Neural cell (in vitro differentiated cells): Measurements from ENCODE around the gene LAMP1. TPM values are rescaled to one million over a fixed set of nuclear protein-coding genes. Genes with fewer than 3 reads are reported as not detected.
"Not testable (repeated sequence)": the region's sequence is repeated elsewhere in the genome, so short reads cannot be mapped to it uniquely, and the experiment has no call there.

Source experiments
- H2AFZ ChIP-seq: fragments of 200-600, 300-800 bp; sonication (generic), shearing (Covaris generic); 2 replicates; pipeline ENCODE4 v1.6.0; 2014; ENCODE audit warnings: low read depth, mild to moderate bottlenecking, antibody characterized with exemption, low read length, moderate library complexity
- H3F3A ChIP-seq: fragments of 200-600 bp; shearing (Covaris generic); 2 replicates; pipeline ENCODE4 v1.6.1; 2016; ENCODE audit warnings: mild to moderate bottlenecking, moderate library complexity, mixed read lengths, antibody characterized with exemption, low read length; ENCODE audit not compliant: insufficient read depth, poor library complexity, severe bottlenecking
- H3K27ac ChIP-seq: fragments of 200-600, 300-800 bp; sonication (generic), shearing (Covaris generic); 2 replicates; pipeline ENCODE4 v1.5.1; 2014; ENCODE audit warnings: mild to moderate bottlenecking, low read length, moderate library complexity
- H3K27me3 ChIP-seq: fragments of 300-800, 200-600 bp; sonication (generic), shearing (Covaris generic); 2 replicates; pipeline ENCODE4 v1.6.0; 2014; ENCODE audit warnings: mild to moderate bottlenecking, low read depth, low read length, moderate library complexity; ENCODE audit not compliant: insufficient read depth
- H3K36me3 ChIP-seq: fragments of 300-800, 200-600 bp; sonication (generic), shearing (Covaris generic); 2 replicates; pipeline ENCODE4 v1.5.1; 2014; ENCODE audit warnings: mild to moderate bottlenecking, antibody characterized with exemption, low read length, moderate library complexity; ENCODE audit not compliant: insufficient read depth
- H3K4me2 ChIP-seq: fragments of 300-800, 200-600 bp; sonication (generic), shearing (Covaris generic); 2 replicates; pipeline ENCODE4 v1.6.0; 2014; ENCODE audit warnings: mild to moderate bottlenecking, low read length
- H3K4me3 ChIP-seq: fragments of 300-800, 200-600 bp; sonication (generic), shearing (Covaris generic); 2 replicates; pipeline ENCODE4 v1.5.1; 2014; ENCODE audit warnings: mild to moderate bottlenecking, low read length, moderate library complexity
- H3K79me2 ChIP-seq: fragments of 200-600 bp; shearing (Covaris generic); replicated peaks from 2 replicates; pipeline ENCODE4 v1.6.0; 2014; ENCODE audit warnings: mild to moderate bottlenecking, low read length, moderate library complexity; ENCODE audit not compliant: insufficient read depth
- H3K9ac ChIP-seq: fragments of 300-800, 200-600 bp; sonication (generic), shearing (Covaris generic); 2 replicates; pipeline ENCODE4 v1.6.1; 2016; ENCODE audit warnings: mild to moderate bottlenecking, low read length, mixed read lengths
- H3K9me2 ChIP-seq: fragments of 200-600 bp; shearing (Covaris generic); 2 replicates; pipeline ENCODE4 v1.6.1; 2016; ENCODE audit warnings: mild to moderate bottlenecking, low read length, mixed read lengths; ENCODE audit not compliant: insufficient read depth
- H3K9me3 ChIP-seq: fragments of 200-600, 300-800 bp; sonication (generic), shearing (Covaris generic); 2 replicates; pipeline ENCODE4 v1.6.1; 2016; ENCODE audit warnings: mild to moderate bottlenecking, mixed run types, low read length, moderate library complexity, mixed read lengths
- H4K20me1 ChIP-seq: fragments of 200-600 bp; shearing (Covaris generic); 2 replicates; pipeline ENCODE4 v1.6.1; 2016; ENCODE audit warnings: mild to moderate bottlenecking, mixed run types; ENCODE audit not compliant: insufficient read depth
- EP300 ChIP-seq: fragments of 450-650 bp; conservative IDR thresholded peaks from 2 replicates; pipeline ENCODE4 v1.6.1; 2014; ENCODE audit warnings: antibody characterized with exemption, mild to moderate bottlenecking, moderate library complexity; ENCODE audit not compliant: poor library complexity, severe bottlenecking
- EZH2 ChIP-seq: fragments of 200-600, 300-800 bp; shearing (Covaris generic), sonication (generic); IDR thresholded peaks from 2 replicates; pipeline ENCODE4 v1.6.1; 2014; ENCODE audit warnings: antibody characterized with exemption, low read length, borderline replicate concordance, mild to moderate bottlenecking; ENCODE audit not compliant: insufficient read depth, poor library complexity, severe bottlenecking
- MXI1 ChIP-seq: fragments of 450-650 bp; conservative IDR thresholded peaks from 2 replicates; pipeline ENCODE4 v1.6.1; 2014; ENCODE audit warnings: antibody characterized with exemption, mild to moderate bottlenecking; ENCODE audit not compliant: poor library complexity, severe bottlenecking
- POLR2AphosphoS5 ChIP-seq: IDR thresholded peaks from 2 replicates; pipeline ENCODE4 v1.6.1; 2012
- RAD21 ChIP-seq: fragments of 450-650 bp; conservative IDR thresholded peaks from 2 replicates; pipeline ENCODE4 v1.6.1; 2014; ENCODE audit warnings: antibody characterized with exemption, mild to moderate bottlenecking, moderate library complexity
- SMC3 ChIP-seq: fragments of 450-650 bp; conservative IDR thresholded peaks from 2 replicates; pipeline ENCODE4 v1.6.1; 2014; ENCODE audit warnings: antibody characterized with exemption, mild to moderate bottlenecking, moderate library complexity; ENCODE audit not compliant: poor library complexity
- TAF1 ChIP-seq: IDR thresholded peaks from 2 replicates; pipeline ENCODE4 v1.6.1; 2012; ENCODE audit warnings: low read depth
- polyA plus RNA-seq: library from polyadenylated mRNA; depleted of rRNA; stranded (reverse); fragments of >200 nt; gene quantifications from 2 replicates; pipeline ENCODE4 v1.2.3, GENCODE V29; 2014
- TF ChIP-seq, protein P1 (sequence below): IDR thresholded peaks from 2 replicates; pipeline ENCODE4 v1.6.1; 2012; ENCODE audit warnings: borderline replicate concordance
- TF ChIP-seq, protein P2 (sequence below): fragments of 450-650 bp; IDR thresholded peaks from 2 replicates; pipeline ENCODE4 v1.5.1; 2014; ENCODE audit warnings: antibody characterized with exemption, mild to moderate bottlenecking, moderate library complexity; ENCODE audit not compliant: poor library complexity, severe bottlenecking

LAMP1 gene
- polyA plus RNA-seq, 1 donor from 2014 or later = 69.7 TPM

DNA sequence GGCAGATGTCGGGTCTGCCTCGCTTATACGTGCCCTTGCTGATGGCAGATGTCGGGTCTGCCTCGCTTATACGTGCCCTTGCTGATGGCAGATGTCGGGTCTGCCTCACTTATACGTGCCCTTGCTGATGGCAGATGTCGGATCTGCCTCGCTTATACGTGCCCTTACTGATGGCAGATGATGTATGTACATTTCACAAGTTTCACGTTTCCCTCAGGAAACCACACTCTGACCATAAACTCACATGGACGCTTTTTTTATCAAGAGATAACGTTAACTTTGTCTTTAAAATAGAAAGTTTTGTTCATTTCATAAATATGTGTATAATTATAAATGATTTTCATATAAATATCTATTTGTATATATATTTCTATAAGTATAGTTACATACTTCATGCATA, 34.0 kb upstream of the LAMP1 start:
- H3F3A ChIP-seq, H3K79me2 ChIP-seq, H3K36me3 ChIP-seq, H3K27ac ChIP-seq, H3K27me3 ChIP-seq, H2AFZ ChIP-seq, H3K9ac ChIP-seq, H3K4me2 ChIP-seq, H4K20me1 ChIP-seq, H3K4me3 ChIP-seq, H3K9me2 ChIP-seq, H3K9me3 ChIP-seq: not testable (repeated sequence)

- H3K4me3 ChIP-seq = no peak overlapping the region
- H3K9ac ChIP-seq = no peak overlapping the region
- H3K27me3 ChIP-seq = no peaks in the 10 kb centered on the region
- H3K4me2 ChIP-seq = no peak overlapping the region
- no peaks in the 10 kb centered on the region for H3K9me3 ChIP-seq
- TF ChIP-seq MXI1 (no peak), EZH2 (no peak), TAF1 (no peak), EP300 (no peak), POLR2AphosphoS5 (no peak), SMC3 (no peak), RAD21 (no peak)
- TF ChIP-seq, protein P1, sequence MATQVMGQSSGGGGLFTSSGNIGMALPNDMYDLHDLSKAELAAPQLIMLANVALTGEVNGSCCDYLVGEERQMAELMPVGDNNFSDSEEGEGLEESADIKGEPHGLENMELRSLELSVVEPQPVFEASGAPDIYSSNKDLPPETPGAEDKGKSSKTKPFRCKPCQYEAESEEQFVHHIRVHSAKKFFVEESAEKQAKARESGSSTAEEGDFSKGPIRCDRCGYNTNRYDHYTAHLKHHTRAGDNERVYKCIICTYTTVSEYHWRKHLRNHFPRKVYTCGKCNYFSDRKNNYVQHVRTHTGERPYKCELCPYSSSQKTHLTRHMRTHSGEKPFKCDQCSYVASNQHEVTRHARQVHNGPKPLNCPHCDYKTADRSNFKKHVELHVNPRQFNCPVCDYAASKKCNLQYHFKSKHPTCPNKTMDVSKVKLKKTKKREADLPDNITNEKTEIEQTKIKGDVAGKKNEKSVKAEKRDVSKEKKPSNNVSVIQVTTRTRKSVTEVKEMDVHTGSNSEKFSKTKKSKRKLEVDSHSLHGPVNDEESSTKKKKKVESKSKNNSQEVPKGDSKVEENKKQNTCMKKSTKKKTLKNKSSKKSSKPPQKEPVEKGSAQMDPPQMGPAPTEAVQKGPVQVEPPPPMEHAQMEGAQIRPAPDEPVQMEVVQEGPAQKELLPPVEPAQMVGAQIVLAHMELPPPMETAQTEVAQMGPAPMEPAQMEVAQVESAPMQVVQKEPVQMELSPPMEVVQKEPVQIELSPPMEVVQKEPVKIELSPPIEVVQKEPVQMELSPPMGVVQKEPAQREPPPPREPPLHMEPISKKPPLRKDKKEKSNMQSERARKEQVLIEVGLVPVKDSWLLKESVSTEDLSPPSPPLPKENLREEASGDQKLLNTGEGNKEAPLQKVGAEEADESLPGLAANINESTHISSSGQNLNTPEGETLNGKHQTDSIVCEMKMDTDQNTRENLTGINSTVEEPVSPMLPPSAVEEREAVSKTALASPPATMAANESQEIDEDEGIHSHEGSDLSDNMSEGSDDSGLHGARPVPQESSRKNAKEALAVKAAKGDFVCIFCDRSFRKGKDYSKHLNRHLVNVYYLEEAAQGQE = no peak
- TF ChIP-seq, protein P2, sequence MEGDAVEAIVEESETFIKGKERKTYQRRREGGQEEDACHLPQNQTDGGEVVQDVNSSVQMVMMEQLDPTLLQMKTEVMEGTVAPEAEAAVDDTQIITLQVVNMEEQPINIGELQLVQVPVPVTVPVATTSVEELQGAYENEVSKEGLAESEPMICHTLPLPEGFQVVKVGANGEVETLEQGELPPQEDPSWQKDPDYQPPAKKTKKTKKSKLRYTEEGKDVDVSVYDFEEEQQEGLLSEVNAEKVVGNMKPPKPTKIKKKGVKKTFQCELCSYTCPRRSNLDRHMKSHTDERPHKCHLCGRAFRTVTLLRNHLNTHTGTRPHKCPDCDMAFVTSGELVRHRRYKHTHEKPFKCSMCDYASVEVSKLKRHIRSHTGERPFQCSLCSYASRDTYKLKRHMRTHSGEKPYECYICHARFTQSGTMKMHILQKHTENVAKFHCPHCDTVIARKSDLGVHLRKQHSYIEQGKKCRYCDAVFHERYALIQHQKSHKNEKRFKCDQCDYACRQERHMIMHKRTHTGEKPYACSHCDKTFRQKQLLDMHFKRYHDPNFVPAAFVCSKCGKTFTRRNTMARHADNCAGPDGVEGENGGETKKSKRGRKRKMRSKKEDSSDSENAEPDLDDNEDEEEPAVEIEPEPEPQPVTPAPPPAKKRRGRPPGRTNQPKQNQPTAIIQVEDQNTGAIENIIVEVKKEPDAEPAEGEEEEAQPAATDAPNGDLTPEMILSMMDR = no peak
- H3K9me2 ChIP-seq = no peaks in the 10 kb centered on the region
- no peak overlapping the region for H2AFZ ChIP-seq
- no peaks in the 10 kb centered on the region for H3K36me3 ChIP-seq
- no peaks in the 10 kb centered on the region for H3K79me2 ChIP-seq
- H3K27ac ChIP-seq = no peak overlapping the region
- no peaks in the 10 kb centered on the region for H4K20me1 ChIP-seq
- no peaks in the 10 kb centered on the region for H3F3A ChIP-seq
These were observed 29.2 kb upstream of the LAMP1 start for GRCh38 chr13:113267642-113268405.

- Histone ChIP-seq H4K20me1 (no peaks in the 10 kb centered on the region), H2AFZ (no peak overlapping the region), H3K27ac (no peak overlapping the region), H3K9me3 (no peaks in the 10 kb centered on the region), H3K9ac (no peak overlapping the region), H3K36me3 (no peaks in the 10 kb centered on the region), H3K4me3 (no peak overlapping the region), H3K4me2 (no peak overlapping the region), H3K9me2 (no peaks in the 10 kb centered on the region), H3K79me2 (no peaks in the 10 kb centered on the region), H3F3A (no peaks in the 10 kb centered on the region), H3K27me3 (no peaks in the 10 kb centered on the region)
- TF ChIP-seq MXI1 = no peak
- no peak for TF ChIP-seq POLR2AphosphoS5
- TF ChIP-seq, protein P2 = no peak
- TF ChIP-seq EP300 = no peak
- TF ChIP-seq TAF1 = no peak
- no peak for TF ChIP-seq SMC3
- no peak for TF ChIP-seq EZH2
- TF ChIP-seq, protein P1 = no peak
- TF ChIP-seq RAD21 = no peak
These were observed 25.0 kb upstream of the LAMP1 start for GRCh38 chr13:113272031-113272430.
